ENCODE measurements around the gene KLF18.

DNA sequence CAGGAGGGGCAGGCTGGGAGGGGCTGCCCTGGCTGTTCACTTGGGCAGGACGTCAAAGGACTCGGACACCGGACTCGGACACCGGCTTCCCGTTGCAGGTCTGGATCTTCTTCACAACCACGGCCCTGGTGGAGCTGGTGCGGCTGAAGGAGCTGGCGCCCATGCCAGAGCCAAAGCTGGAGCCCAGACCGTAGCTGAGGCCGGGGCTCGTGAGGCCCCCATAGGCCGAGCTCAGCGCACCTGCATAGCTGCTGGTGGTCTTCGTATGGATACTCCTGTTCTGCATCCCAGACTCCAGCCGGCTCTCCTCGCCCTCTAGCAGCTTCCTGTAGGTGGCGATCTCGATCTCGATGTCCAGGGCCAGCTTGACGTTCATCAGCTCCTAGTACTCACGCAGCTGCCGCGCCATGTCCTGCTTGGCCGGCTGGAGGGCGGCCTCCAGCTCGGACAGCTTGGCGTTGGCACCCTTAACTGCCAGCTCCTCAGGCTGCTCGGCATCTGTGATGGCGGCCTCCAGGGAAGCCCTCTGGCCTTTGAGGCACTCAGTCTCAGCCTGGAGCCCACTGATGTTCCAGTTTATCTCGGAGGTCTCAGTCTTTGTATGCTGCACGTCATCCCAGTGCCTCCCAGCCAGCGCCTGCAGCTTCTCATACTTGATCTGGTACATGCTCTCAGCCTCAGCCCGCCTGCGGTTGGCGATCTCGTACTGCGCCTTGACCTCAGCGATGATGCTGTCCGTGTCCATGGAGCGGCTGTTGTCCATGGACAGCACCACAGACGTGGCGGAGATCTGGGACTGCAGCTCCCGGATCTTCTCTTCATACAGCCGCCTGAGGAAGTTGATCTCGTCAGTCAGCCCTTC, 37.9 kb downstream of the KLF18 start:
- TF ChIP-seq ZNF274 (IDR thresholded peaks at IDR 0.05; ENCODE audit: low read depth, low read length) (no peak), YY1 (IDR thresholded peaks at IDR 0.05; ENCODE audit: insufficient read depth, insufficient read length) (no peak), SUZ12 (IDR thresholded peaks at IDR 0.05; ENCODE audit: extremely low read depth, insufficient read depth, insufficient read length) (no peak)
